DMS79 treated with DMSO at 0.1 percent for 48 hours (cell line): ENCODE results near the gene SPIRE2.
"Not testable (repeated sequence)": the region's sequence is repeated elsewhere in the genome, so short reads cannot be mapped to it uniquely, and the experiment has no call there.

Source experiments
- DNase-seq: peaks from one replicate; lab custom pipeline; 2025; lab: John Stamatoyannopoulos, UW

SPIRE2 gene

DNA sequence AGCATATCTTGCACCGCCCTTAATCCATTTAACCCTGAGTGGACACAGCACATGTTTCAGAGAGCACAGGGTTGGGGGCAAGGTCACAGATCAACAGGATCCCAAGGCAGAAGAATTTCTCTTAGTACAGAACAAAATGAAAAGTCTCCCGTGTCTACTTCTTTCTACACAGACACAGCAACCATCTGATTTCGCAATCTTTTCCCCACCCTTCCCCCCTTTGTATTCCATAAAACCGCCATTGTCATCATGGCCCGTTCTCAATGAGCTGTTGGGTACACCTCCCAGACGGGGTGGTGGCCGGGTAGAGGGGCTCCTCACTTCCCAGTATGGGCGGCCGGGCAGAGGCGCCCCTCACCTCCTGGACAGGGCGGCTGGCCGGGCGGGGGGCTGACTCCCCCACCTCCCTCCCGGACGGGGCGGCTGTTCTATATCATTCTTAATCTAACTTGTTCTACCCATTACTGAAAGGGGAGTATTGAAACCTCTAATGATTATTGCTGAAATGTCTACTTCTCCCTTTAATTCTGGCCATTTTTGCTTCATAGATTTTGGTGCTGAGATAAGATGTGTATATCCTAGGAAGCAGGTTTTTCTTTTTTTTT is 21.6 kb upstream of the SPIRE2 start:
- not testable (repeated sequence) for DNase-seq

DNA sequence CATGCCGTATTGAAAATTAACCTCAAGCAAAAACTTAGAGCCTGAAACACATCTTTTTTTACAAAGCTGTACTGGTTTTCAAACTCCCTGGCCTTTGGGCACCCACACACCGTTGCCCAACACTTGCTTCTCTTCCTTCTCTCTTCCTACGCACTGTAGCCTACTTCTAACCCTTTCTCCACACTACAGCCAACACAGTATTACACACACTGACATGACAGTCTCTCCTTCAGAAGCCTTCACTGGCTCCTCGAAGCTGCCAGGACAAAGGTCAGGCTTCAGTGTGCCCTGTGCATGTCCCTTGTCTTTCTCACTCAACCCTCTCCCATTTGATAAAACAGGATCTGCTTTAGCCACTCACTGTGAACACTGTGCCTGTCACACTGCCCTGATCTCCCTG is 19.8 kb upstream of the SPIRE2 start:
- no peak for DNase-seq

DNA sequence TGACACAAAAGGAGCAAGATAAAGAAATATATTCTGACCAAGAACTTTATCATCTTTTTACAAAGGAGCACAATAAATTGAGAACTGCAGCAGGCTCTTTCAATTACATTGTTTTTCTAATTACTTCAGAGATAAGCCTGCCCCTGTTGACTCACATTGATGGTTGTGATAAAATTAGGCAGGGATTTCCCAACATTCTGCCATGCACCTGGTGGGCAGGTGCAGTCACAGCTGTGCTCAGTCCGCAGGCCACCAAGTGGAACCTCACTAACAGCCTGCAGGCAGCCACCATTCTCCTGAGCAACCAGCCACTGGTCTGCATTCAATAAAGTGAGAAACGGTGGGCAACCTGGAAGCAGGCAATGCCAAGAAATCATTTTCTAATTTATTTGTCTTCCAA is 17.0 kb upstream of the SPIRE2 start:
- DNase-seq = no peak

DNA sequence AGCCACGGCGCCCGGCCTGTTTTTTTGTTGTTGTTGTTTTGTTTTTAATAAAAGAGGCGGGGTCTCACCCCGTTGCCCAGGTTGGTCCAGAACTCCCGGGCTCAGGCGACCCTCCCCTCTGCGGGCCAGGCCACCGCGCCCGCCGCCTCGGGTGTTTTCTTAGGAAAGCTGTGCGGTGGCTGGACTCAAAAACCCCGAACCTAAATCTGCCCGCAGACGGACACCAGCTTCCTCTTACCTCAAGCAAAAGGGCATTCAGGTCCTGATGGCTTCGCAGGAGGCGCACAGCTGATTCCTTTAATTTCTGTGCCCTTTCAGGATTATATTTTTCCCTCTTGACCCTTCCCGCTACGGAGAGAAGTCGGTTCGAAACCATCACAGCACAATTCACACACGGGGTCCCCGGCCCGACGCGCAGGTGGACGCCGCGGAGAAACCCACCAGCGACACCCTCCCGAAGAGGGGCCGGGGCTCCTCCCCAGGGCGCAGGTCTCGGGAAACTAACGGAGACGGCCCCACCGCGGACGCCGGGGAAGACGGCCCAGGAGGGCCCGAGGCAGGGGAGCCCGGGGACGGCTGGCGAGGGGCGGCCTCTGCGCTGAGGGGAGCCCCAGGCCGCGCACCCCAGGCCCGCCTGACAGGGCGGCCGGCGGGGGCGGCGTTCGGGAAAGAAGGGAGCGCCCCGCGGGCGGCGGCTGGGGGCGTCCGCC is 12.5 kb upstream of the SPIRE2 start:
- no peak for DNase-seq

DNA sequence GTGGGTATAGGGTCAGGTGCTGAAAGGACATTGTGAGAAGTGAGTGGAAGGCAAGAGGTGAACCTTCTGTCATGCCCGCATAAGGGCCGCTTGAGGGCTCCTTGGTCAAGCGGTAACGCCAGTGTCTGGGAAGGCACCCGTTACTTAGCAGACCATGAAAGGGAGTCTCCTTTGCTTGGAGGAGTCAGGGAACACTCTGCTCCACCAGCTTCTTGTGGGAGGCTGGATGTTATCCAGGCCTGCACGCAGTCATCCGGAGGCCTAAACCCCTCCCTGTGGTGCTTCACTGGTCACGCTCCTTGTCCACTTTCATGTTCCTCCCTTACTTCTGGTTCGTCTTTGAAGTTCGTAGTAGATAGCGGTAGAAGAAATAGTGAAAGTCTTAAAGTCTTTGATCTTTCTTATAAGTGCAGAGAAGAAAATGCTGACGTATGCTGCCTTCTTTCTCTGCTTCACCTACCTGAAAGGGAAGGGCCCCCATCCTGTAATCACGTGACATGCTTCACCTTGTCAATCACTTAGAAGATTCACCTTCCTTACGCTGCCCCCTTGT is 9.3 kb upstream of the SPIRE2 start:
- DNase-seq = peak; percentile 26

DNA sequence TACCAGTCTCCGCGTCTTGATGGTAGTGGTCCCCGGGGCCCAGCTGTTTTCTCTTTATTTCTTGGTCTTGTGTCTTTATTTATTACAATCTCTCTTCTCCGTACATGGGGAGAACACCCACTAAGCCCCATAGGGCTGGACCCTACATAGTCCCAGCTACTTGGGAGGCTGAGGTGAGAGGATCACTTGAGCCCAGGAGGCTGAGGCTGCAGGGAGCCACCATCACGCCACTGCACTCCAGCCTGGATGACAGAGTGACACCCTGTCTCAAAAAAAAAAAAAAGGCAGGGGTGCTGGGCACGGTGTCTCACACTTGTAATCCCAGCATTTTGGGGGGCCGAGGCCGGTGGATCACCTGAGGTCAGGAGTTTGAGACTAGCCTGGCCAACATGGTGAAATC is 8.8 kb upstream of the SPIRE2 start:
- DNase-seq = not testable (repeated sequence)

DNA sequence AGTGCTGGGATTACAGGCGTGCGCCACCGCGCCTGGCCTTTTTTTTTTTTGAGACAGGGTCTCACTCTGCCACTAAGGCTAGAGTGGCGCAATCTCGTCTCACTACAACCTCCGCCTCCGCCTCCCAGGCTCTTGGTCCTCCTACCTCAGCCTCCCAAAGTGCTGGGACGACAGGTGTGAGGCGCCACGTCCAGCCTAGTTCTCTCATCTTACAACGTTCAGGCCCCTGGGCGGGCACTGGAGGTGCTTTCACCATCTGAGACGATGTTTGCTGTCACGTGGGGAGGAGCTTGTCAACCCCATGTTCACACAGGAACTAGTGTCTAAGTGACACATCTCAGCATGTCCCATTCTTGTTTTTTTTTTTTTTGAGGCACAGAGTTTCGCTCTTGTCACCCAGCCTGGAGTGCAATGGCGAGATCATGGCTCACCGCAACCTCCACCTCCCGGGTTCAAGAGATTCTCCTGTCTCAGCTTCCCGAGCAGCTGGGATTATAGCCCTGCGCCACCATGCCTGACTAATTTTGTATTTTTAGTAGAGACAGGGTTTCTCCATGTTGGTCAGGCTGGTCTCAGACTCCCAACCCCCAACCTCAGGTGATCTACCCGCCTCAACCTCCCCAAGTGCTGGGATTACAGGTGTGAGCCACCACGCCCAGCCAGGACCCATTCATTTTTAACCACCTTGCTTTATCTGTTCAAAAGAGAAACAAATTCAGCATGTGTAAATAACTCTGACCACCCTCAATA is 6.7 kb upstream of the SPIRE2 start:
- DNase-seq = no peak

DNA sequence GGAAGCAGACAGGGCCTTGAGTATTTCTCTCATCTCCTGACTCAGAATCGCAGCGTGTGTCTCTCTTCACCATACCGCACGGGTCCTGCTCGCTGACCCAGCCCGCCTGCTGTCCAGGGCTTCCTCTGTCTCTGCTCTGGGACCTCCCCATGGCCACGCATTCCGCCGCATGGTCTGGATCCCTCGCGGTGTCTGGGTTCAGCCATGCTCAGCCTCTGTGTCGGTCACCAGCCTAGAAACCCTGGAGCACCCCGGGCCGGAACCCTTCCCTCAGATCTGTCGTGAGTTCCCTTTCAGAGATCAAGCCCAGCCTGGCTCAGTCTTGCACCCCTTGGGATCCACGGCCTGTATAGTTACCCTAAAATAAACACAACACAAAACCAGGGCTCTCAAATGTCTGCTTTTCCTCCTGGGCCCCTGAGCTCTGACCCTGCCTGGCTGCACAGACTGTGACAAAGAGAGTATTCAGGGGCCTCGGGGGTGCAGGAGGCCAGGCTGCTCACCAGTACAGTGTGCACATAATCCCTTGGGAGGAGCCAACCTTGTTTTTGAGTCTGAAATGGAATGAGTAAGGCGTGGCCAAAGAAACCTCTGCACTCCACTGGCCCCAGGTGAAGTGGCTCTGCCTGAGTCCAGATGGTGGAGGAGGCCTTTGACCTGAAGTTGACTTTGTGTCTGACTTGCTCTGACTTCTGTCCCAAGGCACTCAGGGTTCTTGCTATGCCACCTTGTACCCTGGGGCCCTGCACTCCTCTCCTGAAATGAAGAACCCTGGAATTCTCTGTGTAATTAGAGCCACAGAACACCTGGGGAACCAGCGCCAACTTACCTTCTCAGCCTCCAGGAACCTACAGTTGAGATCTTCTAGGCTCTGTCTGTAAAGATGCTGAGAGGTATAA is 5.8 kb upstream of the SPIRE2 start:
- DNase-seq = peak; percentile 40

DNA sequence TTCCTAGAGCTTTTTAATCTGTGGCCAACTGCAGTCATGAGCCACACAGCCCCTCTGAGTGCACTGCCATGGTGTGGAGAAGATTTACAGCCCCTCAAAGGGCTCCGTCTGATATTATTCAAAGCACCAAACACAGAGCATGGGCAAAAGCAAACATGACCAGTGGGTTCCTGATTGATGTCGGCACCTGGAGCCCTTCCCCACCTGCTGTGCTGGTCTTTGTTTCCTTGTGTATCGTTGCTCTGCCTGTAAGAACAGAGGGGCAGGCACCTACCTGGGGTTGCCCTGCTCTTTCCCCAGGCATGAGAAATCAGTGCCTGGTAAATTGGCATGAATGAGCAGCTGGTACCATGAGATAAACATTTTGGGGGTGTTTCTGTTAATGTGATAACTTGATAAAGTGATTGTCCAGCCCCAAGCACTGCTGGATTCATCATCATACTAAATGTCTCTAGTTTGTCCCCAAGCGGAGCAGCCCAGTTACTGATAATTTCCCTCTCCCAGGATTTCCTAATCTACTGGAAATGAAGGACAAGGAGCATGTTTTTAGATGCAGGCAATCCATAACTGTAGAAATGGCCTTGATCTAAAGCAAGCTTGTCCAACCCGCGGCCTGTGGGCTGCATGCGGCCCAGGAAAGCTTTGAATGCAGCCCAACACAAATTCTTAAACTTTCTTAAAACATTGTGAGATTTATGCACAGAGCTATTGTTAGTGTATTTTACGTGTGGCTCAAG is 5.0 kb upstream of the SPIRE2 start:
- peak; percentile 40 for DNase-seq

DNA sequence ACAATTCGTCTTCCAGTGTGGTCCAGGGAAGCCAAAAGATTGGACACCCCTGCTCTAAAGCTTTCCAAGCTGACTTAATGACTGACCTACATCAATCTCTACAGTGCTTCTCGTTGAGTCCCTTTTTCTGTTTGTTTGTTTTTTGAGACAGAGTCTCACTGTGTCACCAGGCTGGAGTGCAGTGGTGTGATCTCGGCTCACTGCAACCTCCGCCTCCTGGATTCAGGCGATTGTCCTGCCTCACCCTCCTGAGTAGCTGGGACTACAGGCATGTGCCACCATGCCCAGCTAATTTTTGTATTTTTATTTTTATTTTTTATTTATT is 4.5 kb upstream of the SPIRE2 start:
- not testable (repeated sequence) for DNase-seq

DNA sequence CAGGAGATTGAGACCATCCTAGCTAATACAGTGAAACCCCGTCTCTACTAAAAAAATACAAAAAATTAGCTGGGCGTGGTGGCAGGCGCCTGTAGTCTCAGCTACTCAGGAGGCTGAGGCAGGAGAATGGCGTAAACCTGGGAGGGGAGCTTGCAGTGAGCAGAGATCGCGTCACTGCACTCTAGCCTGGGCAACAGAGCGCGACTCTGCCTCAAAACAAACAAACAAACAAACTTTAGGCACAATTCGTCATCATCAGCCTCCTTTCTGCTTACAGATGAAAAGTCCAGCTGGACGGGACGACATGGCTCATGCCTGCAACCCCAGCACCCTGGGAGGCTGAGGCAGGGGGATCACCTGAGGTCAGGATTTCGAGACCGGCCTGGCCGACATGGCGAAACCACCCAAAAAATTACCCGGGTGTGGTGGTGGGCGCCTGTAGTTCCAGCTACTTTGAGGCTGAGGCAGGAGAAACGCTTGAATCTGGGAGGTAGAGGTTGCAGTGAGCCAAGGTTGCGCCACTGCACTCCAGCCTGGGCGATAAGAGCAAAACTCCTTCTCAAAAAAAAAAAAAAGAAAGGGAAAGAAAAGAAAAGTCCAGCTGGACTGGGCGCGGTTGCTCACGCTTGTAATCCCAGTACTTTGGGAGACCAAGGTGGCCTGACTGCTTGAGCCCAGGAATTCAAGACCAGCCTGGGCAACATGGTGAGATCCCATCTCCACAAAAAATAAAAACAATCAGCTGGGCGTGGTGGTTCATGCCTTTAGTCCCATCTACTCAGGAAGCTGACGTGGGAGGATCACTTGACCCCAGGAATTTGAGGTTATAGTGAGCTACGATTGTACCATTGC is 1.5 kb upstream of the SPIRE2 start:
- DNase-seq = no peak

DNA sequence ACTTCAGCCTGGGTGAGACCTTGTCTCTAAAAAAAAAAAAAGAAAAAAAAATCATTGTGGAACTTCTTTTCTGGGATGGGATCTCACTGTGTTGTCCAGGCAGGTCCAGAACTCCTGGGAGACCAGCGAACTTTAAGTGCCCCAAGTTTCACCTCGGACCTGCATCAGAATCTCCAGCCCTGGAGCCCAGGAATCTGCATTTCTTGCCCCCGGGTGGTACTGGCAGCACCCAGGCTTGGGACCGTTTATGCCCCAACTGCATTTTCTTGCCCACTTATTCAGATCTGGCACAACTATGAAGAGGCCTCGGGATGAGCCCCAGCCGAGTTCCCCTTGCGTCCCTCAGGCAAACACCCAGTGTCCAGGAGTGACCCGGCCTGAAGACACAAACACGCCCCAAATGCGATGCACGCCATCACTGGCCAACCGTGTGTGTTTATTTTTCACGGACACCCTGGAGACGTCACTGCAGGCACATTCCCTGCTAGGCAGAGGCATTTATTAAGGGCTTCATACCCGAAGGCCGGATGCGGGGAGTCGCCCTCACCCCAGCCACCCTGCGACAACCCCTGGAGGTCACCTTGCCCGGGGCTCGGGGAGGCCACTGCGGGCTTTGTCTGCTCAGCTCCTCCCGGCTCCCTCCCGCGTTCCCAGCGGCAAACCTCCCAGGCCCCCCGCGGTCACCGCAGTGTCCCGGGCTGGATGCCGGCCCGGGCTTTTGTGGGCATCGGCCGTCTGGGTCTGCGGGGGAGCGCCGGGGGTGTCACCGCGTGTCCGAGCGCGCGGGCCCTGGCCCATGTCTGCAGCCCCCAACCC is 684 bp upstream of the SPIRE2 start:
- DNase-seq = no peak

DNA sequence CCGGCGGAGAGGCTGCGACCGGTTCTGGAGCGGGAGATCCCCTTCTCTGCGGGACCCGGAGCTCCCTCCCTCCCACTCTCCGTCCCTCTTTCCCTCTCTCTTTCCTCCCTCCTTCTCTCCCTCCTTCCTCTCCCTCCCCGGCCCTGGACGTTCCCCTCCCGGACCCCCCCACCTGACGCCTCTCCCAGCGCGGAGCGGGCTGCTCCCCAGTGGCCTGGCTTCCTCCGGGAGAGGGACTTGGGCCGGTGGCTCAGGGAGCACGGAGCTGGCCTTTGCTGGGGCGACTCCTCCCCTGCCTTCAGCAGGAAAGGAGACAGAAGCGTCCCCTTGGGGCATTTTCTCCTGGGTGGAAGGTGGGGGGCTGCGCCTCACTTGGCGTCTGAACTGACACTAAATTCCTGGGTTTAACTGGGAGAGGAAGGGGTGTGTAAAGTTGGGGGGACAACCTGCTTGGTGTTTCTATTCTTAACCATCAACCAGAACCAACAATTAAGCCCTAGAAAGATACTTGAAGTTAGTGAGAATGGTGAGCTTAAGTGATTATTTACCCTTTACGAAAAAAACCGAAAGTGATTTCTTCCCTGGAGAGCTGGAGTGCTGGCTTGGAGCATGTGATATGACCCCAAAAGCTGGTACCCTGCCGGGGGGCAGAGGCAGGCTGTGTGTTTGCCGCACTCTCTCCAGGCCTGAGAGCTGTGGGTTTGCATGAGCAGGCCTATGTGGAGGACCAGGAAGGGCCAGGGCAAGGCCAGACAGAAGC is 775 bp downstream of the SPIRE2 start:
- peak; percentile 54 for DNase-seq

DNA sequence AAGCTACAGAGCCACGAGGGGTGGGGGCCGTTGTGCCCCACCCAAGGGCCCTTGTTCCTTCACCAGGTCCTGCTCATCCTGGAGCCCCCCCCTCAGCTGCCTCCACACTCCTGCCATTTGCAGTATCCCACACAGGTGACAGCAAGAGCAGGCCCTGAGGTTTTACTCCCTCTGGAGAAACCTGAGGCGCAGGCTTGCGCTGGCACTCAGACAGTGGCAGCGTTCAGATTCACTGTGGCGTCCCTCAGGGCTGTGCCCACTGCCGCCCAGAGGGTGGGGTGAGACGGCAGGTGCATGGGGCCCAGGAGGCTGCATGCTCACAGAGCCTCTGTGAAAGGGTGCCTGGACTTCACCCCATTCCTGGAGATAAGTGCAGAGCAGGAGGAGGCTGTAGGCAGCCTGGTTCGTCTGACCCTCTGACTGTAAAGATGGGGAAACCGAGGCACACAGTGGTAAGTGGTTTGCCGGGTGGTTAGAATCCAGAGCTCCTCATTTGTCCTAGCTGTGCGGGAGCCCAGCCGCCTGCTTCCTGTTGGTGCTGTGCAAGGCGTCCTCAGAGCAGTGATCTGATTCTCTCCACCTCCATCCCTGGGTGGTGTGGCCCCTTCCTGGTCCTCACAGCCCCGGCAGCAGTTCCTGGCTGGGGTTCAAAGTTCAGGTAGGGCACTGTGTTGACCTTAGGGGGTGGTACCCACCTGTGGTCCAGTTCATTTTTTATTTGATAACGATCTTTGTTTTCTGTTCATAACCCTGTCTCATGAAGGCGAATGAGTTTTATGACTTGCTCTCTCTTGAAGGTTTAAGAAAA is 1.6 kb downstream of the SPIRE2 start:
- DNase-seq = peak; percentile 21

DNA sequence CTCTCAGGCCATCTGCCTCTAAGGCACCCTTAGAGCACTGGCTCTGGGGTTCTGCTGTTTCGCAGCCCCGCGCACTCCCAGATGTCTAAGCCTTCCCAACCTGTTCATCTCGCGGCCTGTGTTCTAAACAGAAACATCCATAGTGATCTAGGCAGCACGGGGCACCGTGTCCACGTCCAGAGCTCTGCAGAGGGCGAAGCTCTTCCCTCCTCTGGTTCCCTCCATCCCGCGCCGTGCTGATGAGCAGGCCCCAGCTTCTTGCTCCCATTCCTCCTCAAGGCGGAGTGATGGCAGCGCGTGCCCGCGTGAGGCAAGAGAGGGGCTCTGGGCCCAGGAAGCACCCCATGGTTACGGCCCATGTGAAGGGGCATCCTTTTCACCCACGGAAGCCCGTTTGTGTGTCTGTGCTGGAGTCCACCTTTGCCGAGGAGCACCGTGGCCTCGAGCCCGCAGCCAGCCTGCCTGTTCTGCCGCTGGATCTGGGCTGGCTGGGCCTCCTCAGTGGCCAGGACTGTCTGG is 3.6 kb downstream of the SPIRE2 start:
- DNase-seq = no peak

DNA sequence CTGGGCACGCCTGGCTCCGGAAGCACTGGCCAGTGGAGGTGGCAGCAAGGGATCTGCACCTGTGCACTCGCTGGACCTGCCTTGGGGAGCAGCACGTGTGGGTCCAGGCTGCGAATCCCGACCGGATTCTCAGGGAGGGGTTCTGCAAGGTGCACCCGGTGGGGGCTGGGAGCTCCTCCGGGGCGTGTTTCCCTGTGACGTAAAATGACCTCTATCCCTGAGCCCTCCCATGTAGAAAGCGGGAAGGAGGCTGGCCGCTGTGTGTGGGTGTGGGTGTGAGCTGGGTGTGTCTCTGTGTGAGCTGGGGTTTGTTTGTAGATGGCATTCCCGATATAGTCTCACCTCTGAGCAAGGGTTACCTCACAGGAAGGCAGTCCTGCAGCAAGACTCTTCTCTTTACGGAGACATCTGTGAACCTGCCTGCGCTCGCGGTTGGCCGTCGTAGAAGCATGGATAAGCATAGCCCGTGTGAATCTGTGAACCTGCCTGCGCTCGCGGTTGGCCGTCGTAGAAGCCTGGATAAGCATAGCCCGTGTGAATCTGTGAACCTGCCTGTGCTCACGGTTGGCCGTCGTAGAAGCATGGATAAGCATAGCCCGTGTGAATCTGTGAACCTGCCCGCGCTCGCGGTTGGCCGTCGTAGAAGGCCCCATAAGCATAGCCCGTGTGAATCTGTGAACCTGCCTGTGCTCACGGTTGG is 5.5 kb downstream of the SPIRE2 start:
- not testable (repeated sequence) for DNase-seq

DNA sequence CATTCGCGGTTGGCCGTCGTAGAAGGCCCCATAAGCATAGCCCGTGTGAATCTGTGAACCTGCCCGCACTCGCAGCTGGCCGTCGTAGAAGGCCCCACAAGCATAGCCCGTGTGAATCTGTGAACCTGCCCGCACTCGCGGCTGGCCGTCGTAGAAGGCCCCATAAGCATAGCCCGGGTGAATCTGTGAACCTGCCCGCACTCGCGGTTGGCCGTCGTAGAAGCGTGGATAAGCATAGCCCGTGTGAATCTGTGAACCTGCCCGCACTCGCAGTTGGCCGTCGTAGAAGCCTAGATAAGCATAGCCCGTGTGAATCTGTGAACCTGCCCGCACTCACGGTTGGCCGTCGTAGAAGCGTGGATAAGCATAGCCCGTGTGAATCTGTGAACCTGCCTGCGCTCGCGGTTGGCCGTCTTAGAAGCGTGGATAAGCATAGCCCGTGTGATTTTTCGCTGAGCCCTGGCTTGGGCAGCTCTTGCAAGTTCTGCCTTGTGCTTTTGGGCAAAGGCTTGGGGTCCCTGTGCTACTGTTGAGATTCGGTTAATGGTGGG is 6.6 kb downstream of the SPIRE2 start:
- DNase-seq = not testable (repeated sequence)
